Progenitor cell of endocrine pancreas (in vitro differentiated cells): ENCODE results near the gene CPNE4. TPM values are rescaled to one million over a fixed set of nuclear protein-coding genes. Genes with fewer than 3 reads are reported as not detected.

ENCODE experiments used
- DNase-seq: peaks from one replicate; pipeline ENCODE4 v3.0.0; 2021; ENCODE audit warnings: low spot score; ENCODE audit not compliant: unreplicated experiment
- H3K27ac Mint-ChIP-seq: 2 replicates; pipeline ENCODE4 v1.8.0; 2021; ENCODE audit warnings: mild to moderate bottlenecking, moderate library complexity, mixed read lengths
- H3K27me3 Mint-ChIP-seq: 2 replicates; pipeline ENCODE4 v1.8.0; 2021; ENCODE audit warnings: mixed read lengths
- H3K36me3 Mint-ChIP-seq: 2 replicates; pipeline ENCODE4 v1.8.0; 2022; ENCODE audit warnings: mixed read lengths; ENCODE audit not compliant: insufficient read depth
- H3K4me1 Mint-ChIP-seq: 2 replicates; pipeline ENCODE4 v1.8.0; 2021; ENCODE audit warnings: low read depth, mixed read lengths
- H3K4me3 Mint-ChIP-seq: 2 replicates; pipeline ENCODE4 v1.8.0; 2021; ENCODE audit warnings: low read depth, mild to moderate bottlenecking, moderate library complexity, mixed read lengths
- H3K9me3 Mint-ChIP-seq: 2 replicates; pipeline ENCODE4 v1.8.0; 2021; ENCODE audit warnings: low read depth, mixed read lengths
- CTCF ChIP-seq: fragments of 200-600 bp; sonication (generic); IDR thresholded peaks from one replicate; pipeline ENCODE4 v1.5.0; 2021; ENCODE audit warnings: antibody characterized with exemption, mild to moderate bottlenecking; ENCODE audit not compliant: unreplicated experiment
- total RNA-seq: library from RNA; stranded (reverse); gene quantifications from 2 replicates; pipeline ENCODE4 v1.2.1, GENCODE V29; 2021

The CPNE4 gene
- total RNA-seq, 1 donor from 2014 or later: 5.5 TPM

- no peak for TF ChIP-seq CTCF
- H3K9me3 Mint-ChIP-seq: peaks cover under 1% of the 10 kb centered on the region
- no peak overlapping the region for H3K4me3 Mint-ChIP-seq
- no peaks in the 10 kb centered on the region for H3K27me3 Mint-ChIP-seq
- H3K4me1 Mint-ChIP-seq: peaks cover 7% of the 10 kb centered on the region
- H3K36me3 Mint-ChIP-seq: no peaks in the 10 kb centered on the region
- DNase-seq: no peak
- no peak overlapping the region for H3K27ac Mint-ChIP-seq
These were observed 379.6 kb downstream of the CPNE4 start for GRCh38 chr3:131655070-131655690.

GRCh38 chr3:131645638-131646037 is 389.2 kb downstream of the CPNE4 start:
- Mint-ChIP-seq H3K4me3 (no peak overlapping the region), H3K36me3 (no peaks in the 10 kb centered on the region), H3K9me3 (peaks cover 3% of the 10 kb centered on the region), H3K27ac (no peak overlapping the region), H3K4me1 (no peaks in the 10 kb centered on the region), H3K27me3 (no peaks in the 10 kb centered on the region)
- TF ChIP-seq CTCF: no peak
- no peak for DNase-seq

GRCh38 chr3:131636266-131636775 is 398.5 kb downstream of the CPNE4 start:
- Mint-ChIP-seq H3K27me3 (no peaks in the 10 kb centered on the region), H3K4me3 (no peak overlapping the region), H3K9me3 (no peaks in the 10 kb centered on the region), H3K36me3 (no peaks in the 10 kb centered on the region), H3K27ac (no peak overlapping the region), H3K4me1 (no peaks in the 10 kb centered on the region)
- DNase-seq: no peak
- TF ChIP-seq CTCF: no peak

GRCh38 chr3:131630807-131631206 is 404.0 kb downstream of the CPNE4 start:
- no peak overlapping the region for H3K4me3 Mint-ChIP-seq
- no peak overlapping the region for H3K27ac Mint-ChIP-seq
- no peaks in the 10 kb centered on the region for H3K9me3 Mint-ChIP-seq
- TF ChIP-seq CTCF: no peak
- no peaks in the 10 kb centered on the region for H3K4me1 Mint-ChIP-seq
- DNase-seq: no peak
- no peaks in the 10 kb centered on the region for H3K36me3 Mint-ChIP-seq
- H3K27me3 Mint-ChIP-seq: no peaks in the 10 kb centered on the region

- no peaks in the 10 kb centered on the region for H3K9me3 Mint-ChIP-seq
- no peak overlapping the region for H3K27ac Mint-ChIP-seq
- no peak overlapping the region for H3K4me3 Mint-ChIP-seq
These were observed 404.7 kb downstream of the CPNE4 start for GRCh38 chr3:131630097-131630496.

More at GRCh38 chr3:131630097-131630496, 404.7 kb downstream of the CPNE4 start:
- Mint-ChIP-seq H3K36me3 (no peaks in the 10 kb centered on the region), H3K27me3 (no peaks in the 10 kb centered on the region), H3K4me1 (no peaks in the 10 kb centered on the region)
- DNase-seq: no peak
- TF ChIP-seq CTCF: no peak
